ENCODE results near the gene CPNE8.

Gene CPNE8

GRCh38 chr12:38892976-38893375 lies 12.4 kb downstream of the CPNE8 start:
- no peak for DNase-seq

- DNase-seq = no peak
Measured at GRCh38 chr12:38892087-38892786, 13.2 kb downstream of the CPNE8 start.

- DNase-seq = no peak
Measured at GRCh38 chr12:38890102-38890855, 15.1 kb downstream of the CPNE8 start.

GRCh38 chr12:38889297-38889815 lies 16.0 kb downstream of the CPNE8 start:
- no peak for DNase-seq

GRCh38 chr12:38887770-38888169 lies 17.6 kb downstream of the CPNE8 start:
- DNase-seq = no peak

- no peak for DNase-seq
Measured at GRCh38 chr12:38886931-38887330, 18.5 kb downstream of the CPNE8 start.

- no peak for DNase-seq
Measured at GRCh38 chr12:38886064-38886463, 19.3 kb downstream of the CPNE8 start.

- no peak for DNase-seq
Measured at GRCh38 chr12:38884666-38885065, 20.7 kb downstream of the CPNE8 start.

GRCh38 chr12:38883629-38884134 lies 21.7 kb downstream of the CPNE8 start:
- DNase-seq = no peak

GRCh38 chr12:38880288-38880687 lies 25.1 kb downstream of the CPNE8 start:
- DNase-seq = no peak

- no peak for DNase-seq
Measured at GRCh38 chr12:38878986-38879385, 26.4 kb downstream of the CPNE8 start.

GRCh38 chr12:38878333-38878705 lies 27.1 kb downstream of the CPNE8 start:
- no peak for DNase-seq

GRCh38 chr12:38875586-38876228 lies 29.7 kb downstream of the CPNE8 start:
- no peak for DNase-seq

- DNase-seq = no peak
Measured at GRCh38 chr12:38872561-38872960, 32.8 kb downstream of the CPNE8 start.

GRCh38 chr12:38872156-38872555 lies 33.2 kb downstream of the CPNE8 start:
- no peak for DNase-seq

- DNase-seq = no peak
Measured at GRCh38 chr12:38869036-38869435, 36.4 kb downstream of the CPNE8 start.

- no peak for DNase-seq
Measured at GRCh38 chr12:38850461-38850860, 54.9 kb downstream of the CPNE8 start.

- DNase-seq = no peak
Measured at GRCh38 chr12:38847247-38847646, 58.1 kb downstream of the CPNE8 start.

- DNase-seq = no peak
Measured at GRCh38 chr12:38844267-38844666, 61.1 kb downstream of the CPNE8 start.

- DNase-seq = no peak
Measured at GRCh38 chr12:38838056-38838850, 67.1 kb downstream of the CPNE8 start.

- DNase-seq = no peak
Measured at GRCh38 chr12:38831715-38832114, 73.7 kb downstream of the CPNE8 start.

- no peak for DNase-seq
Measured at GRCh38 chr12:38825006-38825405, 80.4 kb downstream of the CPNE8 start.

- no peak for DNase-seq
Measured at GRCh38 chr12:38823738-38824137, 81.7 kb downstream of the CPNE8 start.

Data from NCI-H1048 (cell line).